Measurements from ENCODE around the gene GATB. TPM values are rescaled to one million over a fixed set of nuclear protein-coding genes. Genes with fewer than 3 reads are reported as not detected.

The GATB gene
- total and polyA plus RNA-seq, 10 donors = 12.6 to 22.7 (median 17.8) TPM

GRCh38 chr4:151649479-151649878, 111.3 kb downstream of the GATB start:
- no peak overlapping the region for H3K4me3 ChIP-seq
- 77 to 92% (median 91%) methylated on average over 10 to 13 of the region's 13 CpGs for WGBS, 5 donors
- DNase-seq = no peak
- intact Hi-C loops (cut with DNase I; ENCODE audit: low total_unique reads) = no loop called here
- H3K4me1 ChIP-seq = no peaks in the 10 kb centered on the region
- no peaks in the 10 kb centered on the region for H3K9me3 ChIP-seq
- no peak overlapping the region for H3K27ac ChIP-seq
- no peak for TF ChIP-seq POLR2AphosphoS5 (IDR thresholded peaks at IDR 0.05)
- TF ChIP-seq, protein P1, sequence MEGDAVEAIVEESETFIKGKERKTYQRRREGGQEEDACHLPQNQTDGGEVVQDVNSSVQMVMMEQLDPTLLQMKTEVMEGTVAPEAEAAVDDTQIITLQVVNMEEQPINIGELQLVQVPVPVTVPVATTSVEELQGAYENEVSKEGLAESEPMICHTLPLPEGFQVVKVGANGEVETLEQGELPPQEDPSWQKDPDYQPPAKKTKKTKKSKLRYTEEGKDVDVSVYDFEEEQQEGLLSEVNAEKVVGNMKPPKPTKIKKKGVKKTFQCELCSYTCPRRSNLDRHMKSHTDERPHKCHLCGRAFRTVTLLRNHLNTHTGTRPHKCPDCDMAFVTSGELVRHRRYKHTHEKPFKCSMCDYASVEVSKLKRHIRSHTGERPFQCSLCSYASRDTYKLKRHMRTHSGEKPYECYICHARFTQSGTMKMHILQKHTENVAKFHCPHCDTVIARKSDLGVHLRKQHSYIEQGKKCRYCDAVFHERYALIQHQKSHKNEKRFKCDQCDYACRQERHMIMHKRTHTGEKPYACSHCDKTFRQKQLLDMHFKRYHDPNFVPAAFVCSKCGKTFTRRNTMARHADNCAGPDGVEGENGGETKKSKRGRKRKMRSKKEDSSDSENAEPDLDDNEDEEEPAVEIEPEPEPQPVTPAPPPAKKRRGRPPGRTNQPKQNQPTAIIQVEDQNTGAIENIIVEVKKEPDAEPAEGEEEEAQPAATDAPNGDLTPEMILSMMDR (IDR thresholded peaks at IDR 0.05 in 8 of 11, conservative IDR thresholded peaks at IDR 0.05 in 3 of 11) = no peak
- TF ChIP-seq POLR2A (IDR thresholded peaks at IDR 0.05) = no peak
- H3K36me3 ChIP-seq = no peaks in the 10 kb centered on the region
- H3K27me3 ChIP-seq (replicated peaks in 1 of 7) = no peaks in the 10 kb centered on the region

- no peak overlapping the region for H3K27ac ChIP-seq
- intact Hi-C loops (cut with DNase I; ENCODE audit: low total_unique reads) = no loop called here
- TF ChIP-seq, protein P1 (IDR thresholded peaks at IDR 0.05 in 8 of 11, conservative IDR thresholded peaks at IDR 0.05 in 3 of 11) = no peak
- no peak for TF ChIP-seq POLR2A (IDR thresholded peaks at IDR 0.05)
- TF ChIP-seq POLR2AphosphoS5 (IDR thresholded peaks at IDR 0.05) = no peak
These were observed 114.5 kb downstream of the GATB start for GRCh38 chr4:151646322-151646721.

DNA sequence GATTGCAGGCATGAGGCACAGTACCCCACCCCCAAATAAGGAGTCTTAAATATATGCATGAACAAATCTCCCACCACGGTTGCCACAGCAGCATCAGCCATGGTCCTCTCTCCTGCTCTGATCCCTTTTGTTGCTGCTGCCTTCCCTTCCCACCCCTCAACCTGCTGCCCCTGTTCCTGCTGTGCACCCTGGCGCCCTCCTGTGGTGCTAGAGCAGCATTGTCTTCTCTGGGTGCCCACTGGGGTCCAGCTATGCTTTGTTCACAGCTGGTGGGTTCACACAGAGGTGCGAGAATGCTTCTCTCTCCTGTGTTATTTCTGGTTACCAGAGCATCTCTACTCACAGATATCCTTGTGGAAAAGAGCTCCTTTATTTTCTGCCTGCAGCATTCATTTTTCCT, 116.2 kb downstream of the GATB start:
- Histone ChIP-seq H3K27ac (no peak overlapping the region), H3K36me3 (no peaks in the 10 kb centered on the region), H3K4me1 (no peaks in the 10 kb centered on the region), H3K9me3 (no peaks in the 10 kb centered on the region), H3K4me3 (no peak overlapping the region), H3K27me3 (replicated peaks in 1 of 7) (no peaks in the 10 kb centered on the region)
- intact Hi-C loops (cut with DNase I; ENCODE audit: low total_unique reads) = no loop called here
- TF ChIP-seq POLR2A (IDR thresholded peaks at IDR 0.05) (no peak), POLR2AphosphoS5 (IDR thresholded peaks at IDR 0.05) (no peak)
- TF ChIP-seq, protein P1 (IDR thresholded peaks at IDR 0.05 in 8 of 11, conservative IDR thresholded peaks at IDR 0.05 in 3 of 11) = peak in 1 of 11 experiments; percentile 9
- WGBS, 5 donors = 41 to 50% (median 45%) methylated on average over 3 of the region's 3 CpGs
- no peak for DNase-seq

More at GRCh38 chr4:151646322-151646721, 114.5 kb downstream of the GATB start:
- DNase-seq = no peak
- Histone ChIP-seq H3K9me3 (no peaks in the 10 kb centered on the region), H3K36me3 (no peaks in the 10 kb centered on the region), H3K27me3 (replicated peaks in 1 of 7) (no peaks in the 10 kb centered on the region), H3K4me3 (no peak overlapping the region), H3K4me1 (no peaks in the 10 kb centered on the region)
- 84 to 88% (median 86%) methylated on average over 5 of the region's 5 CpGs for WGBS, 5 donors

DNA sequence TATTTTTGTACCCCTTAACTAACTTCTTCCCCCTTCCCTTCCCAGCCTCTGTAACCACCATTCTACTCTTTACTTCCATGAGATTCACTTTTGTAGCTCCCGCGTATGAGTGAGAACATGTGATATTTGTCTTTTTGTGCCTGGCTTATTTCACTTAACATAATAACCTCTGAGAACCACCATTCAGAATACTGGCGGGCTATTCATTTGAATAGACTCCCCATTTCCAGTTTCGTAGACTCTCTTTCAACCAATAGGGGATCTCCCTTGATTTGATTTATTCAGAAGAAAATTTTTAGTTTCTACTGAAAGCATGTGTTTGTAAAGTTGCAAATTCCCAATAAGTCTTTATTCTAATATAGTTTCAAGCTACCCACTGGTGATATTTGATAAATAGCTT, 117.2 kb downstream of the GATB start:
- DNase-seq = no peak
- 79 to 89% (median 87%) methylated on average over 4 of the region's 4 CpGs for WGBS, 5 donors
- TF ChIP-seq POLR2A (IDR thresholded peaks at IDR 0.05) (no peak), POLR2AphosphoS5 (IDR thresholded peaks at IDR 0.05) (no peak)
- TF ChIP-seq, protein P1 (IDR thresholded peaks at IDR 0.05 in 8 of 11, conservative IDR thresholded peaks at IDR 0.05 in 3 of 11) = no peak
- no peaks in the 10 kb centered on the region for H3K27me3 ChIP-seq (replicated peaks in 1 of 7)
- no peak overlapping the region for H3K4me3 ChIP-seq
- intact Hi-C loops (cut with DNase I; ENCODE audit: low total_unique reads) = no loop called here
- no peak overlapping the region for H3K27ac ChIP-seq
- no peaks in the 10 kb centered on the region for H3K36me3 ChIP-seq
- H3K4me1 ChIP-seq = no peaks in the 10 kb centered on the region
- no peaks in the 10 kb centered on the region for H3K9me3 ChIP-seq
